Parathyroid adenoma (tissue), 2 donors: ENCODE results near the gene SPPL3.

Source experiments
- H2AFZ ChIP-seq: fragments of 300-600 bp; sonication (generic); one replicate; pipeline ENCODE4 v1.7.0; 2017; ENCODE audit warnings: antibody characterized with exemption, mild to moderate bottlenecking
- H3K27ac ChIP-seq: fragments of 300-600 bp; sonication (generic); one replicate; pipeline ENCODE4 v1.7.0; 2017
- H3K27me3 ChIP-seq: fragments of 300-600 bp; sonication (generic); one replicate; pipeline ENCODE4 v1.7.0; 2017; ENCODE audit warnings: low read length; ENCODE audit not compliant: control insufficient read depth, insufficient read depth
- H3K36me3 ChIP-seq: fragments of 300-600 bp; sonication (generic); one replicate; pipeline ENCODE4 v1.7.0; 2017; ENCODE audit warnings: low read length; ENCODE audit not compliant: control insufficient read depth, insufficient read depth
- H3K4me1 ChIP-seq: fragments of 300-600 bp; sonication (generic); one replicate; pipeline ENCODE4 v1.7.0; 2017; ENCODE audit warnings: control low read depth
- H3K4me2 ChIP-seq: fragments of 300-600 bp; sonication (generic); one replicate; pipeline ENCODE4 v1.7.0; 2017; ENCODE audit warnings: low read length
- H3K4me3 ChIP-seq: fragments of 300-600 bp; sonication (generic); one replicate; pipeline ENCODE4 v1.7.0; 2017; ENCODE audit warnings: low read depth, low read length
- H3K79me2 ChIP-seq: fragments of 300-600 bp; sonication (generic); one replicate; pipeline ENCODE4 v1.7.0; 2017; ENCODE audit warnings: control low read depth
- H3K9ac ChIP-seq: fragments of 300-600 bp; sonication (generic); one replicate; pipeline ENCODE4 v1.7.0; 2017; ENCODE audit warnings: mild to moderate bottlenecking
- H3K9me3 ChIP-seq: fragments of 300-600 bp; sonication (generic); one replicate; pipeline ENCODE4 v1.7.0; 2017; ENCODE audit warnings: low read length; ENCODE audit not compliant: control insufficient read depth
- CTCF ChIP-seq: fragments of 300-600 bp; sonication (generic); IDR thresholded peaks from one replicate; pipeline ENCODE4 v1.7.0; 2017; ENCODE audit warnings: antibody characterized with exemption, mild to moderate bottlenecking
- donor health status: primary hyperparathyroidism.

The SPPL3 gene

DNA sequence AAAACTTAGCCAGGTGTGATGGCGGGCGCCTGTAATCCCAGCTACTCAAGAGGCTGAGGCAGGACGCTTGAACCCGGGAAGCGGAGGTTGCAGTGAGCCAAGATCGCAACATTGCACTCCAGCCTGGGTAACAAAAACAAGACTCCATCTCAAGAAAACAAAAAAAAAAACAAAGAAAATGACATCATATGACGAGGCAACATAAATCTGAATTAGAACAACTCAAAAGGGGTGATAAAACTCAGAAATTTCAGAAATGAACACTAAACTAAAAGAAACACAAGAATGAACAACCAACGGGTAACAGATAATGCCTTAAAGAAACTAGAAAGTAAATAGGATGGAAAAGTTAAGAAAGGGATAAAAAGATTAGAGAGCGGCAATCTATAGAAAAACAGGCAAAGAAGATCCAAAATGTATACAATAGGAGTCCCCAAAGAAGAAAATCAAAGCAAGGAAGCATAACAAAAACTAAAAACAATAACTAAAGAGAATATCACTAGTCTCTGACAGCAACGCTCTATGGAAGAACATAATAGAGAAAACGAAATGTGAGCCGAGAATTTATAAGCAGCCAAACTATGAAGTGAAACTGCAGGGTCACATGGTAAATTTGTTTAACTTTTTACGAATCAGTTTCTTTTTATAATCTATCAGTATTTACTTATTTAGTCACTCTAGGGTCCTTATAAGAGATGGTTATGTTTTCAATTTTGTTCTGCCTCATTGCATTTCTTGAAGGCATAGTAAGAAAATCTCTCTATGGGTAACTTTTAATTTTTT is 45.7 kb downstream of the SPPL3 start:
- Histone ChIP-seq H3K36me3 (no peaks in the 10 kb centered on the region), H3K9me3 (no peaks in the 10 kb centered on the region), H2AFZ (no peak overlapping the region), H3K27me3 (no peaks in the 10 kb centered on the region), H3K4me3 (no peak overlapping the region), H3K27ac (no peak overlapping the region), H3K4me2 (no peak overlapping the region), H3K79me2 (peaks cover 21% of the 10 kb centered on the region), H3K9ac (no peak overlapping the region), H3K4me1 (peaks cover 12% of the 10 kb centered on the region)
- TF ChIP-seq CTCF: no peak

- Histone ChIP-seq H3K79me2 (peaks cover 8% of the 10 kb centered on the region), H3K4me2 (no peak overlapping the region), H3K27me3 (no peaks in the 10 kb centered on the region), H2AFZ (no peak overlapping the region), H3K4me3 (no peak overlapping the region), H3K4me1 (peaks cover 13% of the 10 kb centered on the region), H3K9ac (no peak overlapping the region), H3K36me3 (no peaks in the 10 kb centered on the region), H3K27ac (no peak overlapping the region), H3K9me3 (no peaks in the 10 kb centered on the region)
- peak; percentile 32 for TF ChIP-seq CTCF
Measured at GRCh38 chr12:120856980-120857379, 47.2 kb downstream of the SPPL3 start.

DNA sequence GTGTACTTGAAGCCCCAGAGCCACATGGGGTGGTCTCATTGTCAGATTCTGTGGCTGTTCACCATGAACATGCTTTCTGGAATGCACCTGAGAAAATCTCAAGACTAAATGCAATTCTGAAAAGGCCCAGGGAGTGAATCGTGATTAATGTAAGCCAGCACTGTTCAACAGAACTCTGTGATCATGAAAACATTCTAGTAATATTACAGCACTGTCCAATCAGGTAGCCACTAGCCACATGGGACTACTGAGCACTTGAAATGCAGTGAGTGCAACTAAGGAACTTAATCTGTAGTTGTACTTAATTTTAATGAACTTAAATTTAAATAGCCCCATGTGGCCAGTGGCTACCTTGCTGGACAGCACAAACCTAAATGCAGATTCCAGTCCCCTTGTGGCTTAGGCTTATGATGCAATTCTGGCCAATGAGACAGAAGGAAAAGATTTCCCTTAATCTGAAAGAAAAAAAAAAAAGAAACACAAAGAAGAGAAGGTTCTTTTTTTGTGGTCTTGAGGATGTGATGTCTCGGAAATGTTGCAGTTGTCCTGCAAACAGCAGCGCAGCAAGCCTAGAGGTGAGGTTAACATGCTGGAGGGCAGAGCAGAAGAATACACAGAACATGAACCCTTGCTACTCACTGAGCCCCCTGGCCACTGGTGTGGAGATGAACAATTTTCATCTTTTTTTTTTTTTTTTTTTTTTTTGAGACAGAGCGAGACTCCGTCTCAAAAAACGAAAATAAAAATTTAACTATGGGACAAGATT is 48.2 kb downstream of the SPPL3 start:
- no peak overlapping the region for H3K4me3 ChIP-seq
- H3K4me2 ChIP-seq: no peak overlapping the region
- no peak overlapping the region for H3K9ac ChIP-seq
- H3K4me1 ChIP-seq: peaks cover 7% of the 10 kb centered on the region
- H3K79me2 ChIP-seq: peaks cover 10% of the 10 kb centered on the region
- no peak overlapping the region for H2AFZ ChIP-seq
- H3K36me3 ChIP-seq: no peaks in the 10 kb centered on the region
- H3K27ac ChIP-seq: no peak overlapping the region
- H3K27me3 ChIP-seq: no peaks in the 10 kb centered on the region
- no peaks in the 10 kb centered on the region for H3K9me3 ChIP-seq
- no peak for TF ChIP-seq CTCF

GRCh38 chr12:120854804-120855203 is 49.4 kb downstream of the SPPL3 start:
- Histone ChIP-seq H3K79me2 (peaks cover 18% of the 10 kb centered on the region), H3K9me3 (no peaks in the 10 kb centered on the region), H3K27me3 (no peaks in the 10 kb centered on the region), H3K9ac (no peak overlapping the region), H3K4me1 (peaks cover 7% of the 10 kb centered on the region), H2AFZ (no peak overlapping the region), H3K27ac (no peak overlapping the region), H3K36me3 (no peaks in the 10 kb centered on the region), H3K4me3 (no peak overlapping the region), H3K4me2 (no peak overlapping the region)
- no peak for TF ChIP-seq CTCF
